GM21447 (cell line): ENCODE results near the gene CYP4A22.
"Not testable (repeated sequence)": the region's sequence is repeated elsewhere in the genome, so short reads cannot be mapped to it uniquely, and the experiment has no call there.

Experiments used
- ATAC-seq: cut with Tn5 transposase; IDR thresholded peaks from one replicate; pipeline ENCODE4 v1.9.1; 2021; ENCODE audit not compliant: unreplicated experiment

The CYP4A22 gene

DNA sequence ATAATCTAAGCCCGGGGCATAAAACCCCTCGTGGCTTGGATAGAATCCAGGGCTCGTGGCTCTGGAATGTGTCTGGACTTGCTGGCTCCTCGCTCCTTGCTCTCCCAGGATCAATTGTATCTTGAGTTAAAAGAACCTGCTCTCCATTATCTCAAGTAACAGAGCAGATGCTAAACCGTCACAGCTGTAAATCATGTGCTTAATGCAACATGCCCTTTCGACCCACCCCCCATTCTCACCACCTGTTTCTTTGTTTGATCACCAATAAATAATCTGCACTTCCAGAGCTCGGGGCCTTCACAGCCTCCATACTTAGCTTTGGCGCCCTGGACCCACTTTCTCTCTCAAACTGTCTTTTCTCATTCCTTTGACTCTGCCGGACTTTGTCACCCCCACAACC lies 11.9 kb downstream of the CYP4A22 start:
- not testable (repeated sequence) for ATAC-seq

DNA sequence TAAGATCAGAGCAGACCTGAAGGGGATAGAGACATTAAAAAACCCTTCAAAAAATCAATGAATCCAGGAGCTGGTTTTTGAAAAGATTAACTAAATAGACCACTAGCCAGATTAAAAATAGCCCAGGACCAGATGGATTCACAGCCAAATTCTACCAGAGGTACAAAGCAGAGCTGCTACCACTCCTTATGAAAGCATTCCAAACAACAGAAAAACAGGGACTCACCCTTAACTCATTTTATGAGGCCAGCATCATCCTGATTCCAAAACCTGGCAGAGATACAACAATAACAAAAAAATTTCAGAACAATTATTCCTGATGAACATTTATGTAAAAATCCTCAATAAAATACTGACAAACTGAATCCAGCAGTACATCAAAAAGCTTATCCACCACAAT lies 19.2 kb downstream of the CYP4A22 start:
- not testable (repeated sequence) for ATAC-seq

DNA sequence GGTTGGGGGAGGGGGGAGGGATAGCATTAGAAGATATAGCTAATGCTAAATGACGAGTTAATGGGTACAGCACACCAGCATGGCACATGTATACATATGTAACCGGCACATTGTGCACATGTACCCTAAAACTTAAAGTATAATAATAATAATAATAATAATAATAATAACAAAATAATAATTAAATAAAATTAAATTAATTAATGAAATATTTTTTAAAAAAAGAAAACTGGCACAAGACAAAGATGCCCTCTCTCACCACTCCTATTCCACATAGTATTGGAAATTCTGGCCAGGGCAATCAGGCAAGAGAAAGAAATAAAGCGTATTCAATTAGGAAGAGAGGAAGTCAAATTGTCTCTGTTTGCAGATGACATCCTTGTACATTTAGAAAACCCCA lies 20.7 kb downstream of the CYP4A22 start:
- not testable (repeated sequence) for ATAC-seq

DNA sequence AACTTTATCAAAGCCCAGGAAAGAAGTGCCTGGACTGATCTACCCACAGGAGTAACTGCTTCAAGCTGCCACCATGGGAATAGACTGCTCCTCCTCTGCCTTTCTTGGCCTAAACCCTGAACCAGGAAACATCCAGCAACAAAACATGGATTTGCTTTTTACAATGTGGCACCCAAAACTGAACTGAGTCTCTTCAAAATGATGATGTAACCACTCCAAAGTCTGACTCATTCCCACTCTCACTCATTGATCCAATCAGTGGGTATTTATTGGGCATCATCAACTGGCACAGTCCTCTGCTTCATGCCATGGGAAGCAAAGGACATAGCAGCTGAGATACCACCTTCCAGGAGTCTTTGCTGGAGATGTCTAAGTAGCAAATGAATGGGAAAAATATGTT lies 23.5 kb downstream of the CYP4A22 start:
- no peak for ATAC-seq

DNA sequence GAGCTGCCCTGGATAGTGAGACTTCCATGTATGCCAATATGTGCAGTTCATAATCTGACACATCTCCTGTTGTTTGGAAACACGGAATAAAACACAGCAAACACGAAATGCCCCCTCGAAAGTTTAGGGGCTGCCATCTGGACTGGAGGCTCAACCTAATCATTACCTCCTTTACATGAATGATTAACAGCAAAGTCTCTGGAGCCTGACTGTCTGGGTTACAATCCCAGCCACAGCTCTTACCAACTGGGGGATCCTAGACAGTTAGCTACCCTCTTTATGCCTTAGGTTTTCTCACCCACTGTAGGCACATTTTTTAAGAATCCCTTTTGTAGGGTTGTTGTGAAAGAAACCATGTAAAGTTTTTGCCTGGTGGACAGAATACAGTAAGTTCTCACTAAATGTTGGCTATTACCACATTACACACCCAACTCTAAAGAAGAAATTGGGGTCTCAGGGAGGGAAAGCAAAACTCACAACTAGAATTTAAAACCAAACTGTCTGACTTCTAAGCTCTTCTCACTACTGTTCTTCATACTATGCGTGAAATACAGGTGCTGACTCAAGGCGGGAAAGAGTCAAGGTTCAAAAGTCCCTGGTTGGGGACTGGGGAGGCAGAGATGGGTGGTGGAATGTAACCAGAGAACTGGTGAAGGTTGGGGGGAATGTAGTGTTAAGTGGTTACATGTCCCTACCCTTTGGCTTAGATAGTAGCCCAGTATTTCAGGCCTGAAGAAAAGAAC lies 24.2 kb downstream of the CYP4A22 start:
- ATAC-seq = no peak

DNA sequence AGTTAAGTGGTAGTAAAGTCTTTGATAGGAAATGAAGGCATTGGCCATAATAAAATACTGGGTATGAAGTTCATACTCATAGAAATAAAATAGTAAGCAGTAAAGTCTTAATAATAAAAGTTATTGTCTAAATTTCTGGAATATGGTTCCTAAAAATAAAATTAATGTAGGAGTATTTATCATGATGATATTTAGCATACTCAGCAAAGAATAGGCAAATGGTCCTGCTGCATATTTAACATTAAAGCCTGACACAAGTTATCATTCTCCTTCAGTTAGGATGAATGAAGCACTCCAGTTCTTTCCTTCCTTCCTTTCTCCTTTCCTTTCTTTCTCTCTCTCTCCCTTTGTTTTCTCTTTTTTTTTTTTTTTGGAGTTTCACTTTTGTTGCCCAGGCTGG lies 27.3 kb downstream of the CYP4A22 start:
- ATAC-seq = no peak

DNA sequence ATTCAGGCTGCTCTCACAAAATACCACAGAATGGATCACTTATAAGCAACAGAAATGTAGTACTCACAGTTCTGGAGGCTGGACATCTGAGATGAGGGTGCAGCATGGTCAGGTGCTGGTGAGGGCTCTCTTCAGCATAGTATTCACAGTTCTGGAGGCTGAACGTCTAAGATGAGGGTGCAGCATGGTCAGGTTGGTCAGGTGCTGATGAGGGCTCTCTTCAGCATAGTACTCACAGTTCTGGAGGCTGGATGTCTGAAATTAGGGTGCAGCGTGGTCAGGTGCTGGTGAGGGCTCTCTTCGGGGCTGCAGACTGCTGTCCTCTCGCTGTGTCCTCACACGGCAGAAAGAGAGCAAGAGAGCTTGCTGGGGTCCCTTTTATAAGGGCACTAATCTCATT lies 35.5 kb downstream of the CYP4A22 start:
- no peak for ATAC-seq

DNA sequence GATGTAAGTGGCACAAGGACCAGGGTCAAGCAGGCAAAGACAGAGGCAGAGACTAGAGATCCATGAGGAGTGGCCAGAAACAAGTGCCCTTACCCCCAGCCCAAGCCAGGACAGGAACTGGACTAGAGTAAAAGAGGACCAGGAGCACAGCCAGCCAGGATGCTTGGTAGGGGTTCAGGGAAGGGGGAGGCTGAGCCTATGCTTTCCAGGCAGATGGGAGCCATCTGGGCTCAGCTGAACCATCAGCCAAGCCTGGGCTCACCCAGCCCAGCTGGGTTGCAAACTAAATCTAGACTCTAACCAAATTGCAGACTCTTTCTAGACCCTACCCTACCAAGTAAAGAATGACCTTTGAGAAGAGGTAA lies 37.4 kb downstream of the CYP4A22 start:
- no peak for ATAC-seq

DNA sequence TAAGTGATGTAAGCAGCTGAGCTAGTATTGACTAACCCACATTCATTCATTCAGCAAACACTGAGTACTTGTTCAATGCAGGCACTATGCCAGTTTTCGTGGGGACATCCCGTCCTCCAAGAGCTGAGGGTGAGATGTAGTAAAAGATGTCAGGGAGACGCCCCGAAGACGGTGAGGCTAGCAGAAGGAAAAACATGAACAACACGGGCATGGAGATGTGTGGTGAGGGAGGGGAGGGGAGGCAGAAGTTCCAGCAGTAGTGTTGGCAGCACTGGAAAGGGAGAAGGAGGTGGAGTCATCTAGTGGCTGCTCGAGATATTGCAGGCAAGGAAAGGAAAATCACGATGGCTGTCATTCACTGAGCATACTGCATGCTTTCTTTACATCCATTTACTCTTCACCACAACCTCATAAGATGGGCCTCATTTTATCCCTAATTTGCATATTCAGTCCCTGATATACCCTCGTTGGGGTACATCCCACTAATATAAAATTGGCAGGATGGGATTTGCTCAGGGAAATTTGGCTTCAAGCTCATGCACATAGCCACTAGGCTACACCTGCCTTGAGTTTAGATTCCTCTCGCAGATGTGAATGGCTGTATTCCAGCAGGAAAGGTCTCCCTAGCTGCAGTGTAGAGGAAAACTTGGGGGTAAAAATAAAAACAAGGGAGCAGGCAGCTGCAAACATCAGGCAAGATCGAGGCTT lies 38.1 kb downstream of the CYP4A22 start:
- ATAC-seq = no peak

DNA sequence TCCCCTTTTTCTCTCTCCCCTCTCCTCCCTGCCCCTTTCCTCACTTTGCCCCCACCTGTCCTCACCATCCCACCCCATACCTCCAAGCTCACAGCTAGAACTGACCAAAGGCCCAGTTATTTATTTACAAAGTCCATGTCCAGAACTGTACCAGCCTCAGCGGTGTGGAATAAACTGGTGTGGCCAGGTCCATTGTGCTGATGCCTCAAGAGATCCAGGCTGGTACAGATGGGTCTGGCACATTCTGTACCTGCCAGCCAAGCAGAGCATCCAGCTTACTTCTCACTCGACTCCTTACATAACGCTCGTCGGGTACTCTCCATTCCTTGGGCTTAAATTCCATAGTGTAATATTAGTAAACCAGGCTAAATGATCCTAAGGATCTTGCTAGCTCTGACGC lies 40.8 kb downstream of the CYP4A22 start:
- ATAC-seq = no peak

DNA sequence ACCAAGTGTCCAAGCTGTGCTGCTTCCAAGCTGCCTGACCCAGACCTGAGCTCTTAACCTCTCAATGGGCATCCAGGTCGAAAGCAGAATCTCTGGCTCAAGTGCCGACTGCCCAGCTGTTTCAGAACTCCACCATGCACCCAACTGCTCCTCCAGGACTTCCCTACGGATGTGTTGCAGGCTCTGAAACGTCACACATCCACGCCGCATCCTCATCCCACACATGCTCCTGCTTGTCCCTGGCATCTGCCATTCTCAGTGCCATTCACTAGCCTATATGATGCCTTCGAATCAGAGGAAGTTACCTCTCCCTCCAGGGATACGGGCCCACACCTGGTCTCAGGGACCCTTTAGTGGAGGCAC lies 41.4 kb downstream of the CYP4A22 start:
- no peak for ATAC-seq

DNA sequence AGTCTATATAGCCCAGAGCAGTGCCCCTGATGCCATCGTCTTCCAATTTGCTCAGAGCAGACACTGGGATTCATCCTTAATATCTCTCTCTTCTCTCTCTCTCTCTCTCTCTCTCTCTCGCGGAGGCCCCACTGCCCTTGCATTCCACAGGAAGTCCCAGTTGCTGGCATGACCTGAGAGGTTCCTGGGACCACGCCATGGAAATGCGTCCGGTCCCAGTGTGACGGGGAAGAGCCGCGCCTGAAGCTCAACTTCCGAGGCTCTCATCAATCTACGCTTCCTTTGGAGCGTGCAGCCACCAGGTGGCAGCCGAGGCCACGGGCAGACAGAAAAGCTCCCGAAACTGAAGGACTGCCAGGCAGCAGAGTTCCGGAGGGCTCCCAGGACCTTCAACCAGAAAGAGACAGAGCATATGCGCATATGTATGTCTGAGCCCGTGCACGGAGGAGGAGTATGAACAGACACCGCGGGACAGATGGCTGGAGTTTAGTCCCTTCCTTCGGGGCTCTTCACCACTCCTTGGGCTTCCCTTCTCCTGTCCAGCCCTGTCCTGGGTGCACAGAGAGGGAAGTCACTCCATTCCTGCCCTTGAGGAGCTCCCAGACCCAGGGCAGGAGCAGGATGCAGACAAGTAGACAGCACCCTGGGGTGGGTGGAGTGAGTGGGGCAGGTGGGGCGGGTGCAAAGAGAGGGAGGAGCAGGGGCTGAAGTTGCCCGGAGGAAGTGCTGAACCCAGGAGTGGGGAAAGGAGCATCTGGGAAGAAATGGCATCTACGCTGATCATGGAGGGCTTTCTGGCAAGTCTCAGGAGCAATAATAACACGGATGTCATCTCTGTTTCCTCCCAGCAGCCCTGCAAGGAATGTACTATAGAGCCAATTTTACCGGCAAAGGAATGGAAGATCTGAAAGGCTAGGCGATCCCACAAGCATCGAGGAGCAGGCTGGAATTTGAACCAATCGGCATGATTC lies 42.1 kb downstream of the CYP4A22 start:
- ATAC-seq = peak; percentile 91

DNA sequence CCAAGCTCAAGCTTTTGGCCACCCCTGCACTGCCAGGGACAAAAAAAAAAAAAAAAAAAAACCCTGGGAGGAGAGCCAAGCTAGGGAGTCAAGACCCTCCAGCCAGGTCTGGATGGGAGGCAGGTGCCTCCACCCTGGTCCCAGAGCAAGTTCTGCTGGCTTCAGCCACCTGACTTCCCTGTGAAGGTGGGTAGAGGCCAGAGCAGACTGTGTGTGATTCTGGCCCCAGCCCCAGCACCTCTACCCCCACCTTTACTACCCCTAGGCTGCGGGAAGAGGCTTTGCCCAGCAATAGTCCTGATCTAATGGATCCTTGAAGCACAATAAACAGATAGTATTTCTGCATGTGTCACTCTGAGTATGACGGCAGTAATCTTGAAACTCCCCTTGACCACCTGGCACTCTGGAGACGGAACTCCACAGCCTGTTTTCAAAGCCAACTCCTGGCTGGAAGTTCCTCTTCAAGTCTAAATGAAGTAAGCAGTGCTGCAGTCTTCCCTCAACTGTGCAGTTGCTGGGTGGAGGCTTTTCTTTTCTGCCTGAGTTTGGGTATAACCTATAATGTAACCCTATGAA lies 42.8 kb downstream of the CYP4A22 start:
- ATAC-seq = no peak

DNA sequence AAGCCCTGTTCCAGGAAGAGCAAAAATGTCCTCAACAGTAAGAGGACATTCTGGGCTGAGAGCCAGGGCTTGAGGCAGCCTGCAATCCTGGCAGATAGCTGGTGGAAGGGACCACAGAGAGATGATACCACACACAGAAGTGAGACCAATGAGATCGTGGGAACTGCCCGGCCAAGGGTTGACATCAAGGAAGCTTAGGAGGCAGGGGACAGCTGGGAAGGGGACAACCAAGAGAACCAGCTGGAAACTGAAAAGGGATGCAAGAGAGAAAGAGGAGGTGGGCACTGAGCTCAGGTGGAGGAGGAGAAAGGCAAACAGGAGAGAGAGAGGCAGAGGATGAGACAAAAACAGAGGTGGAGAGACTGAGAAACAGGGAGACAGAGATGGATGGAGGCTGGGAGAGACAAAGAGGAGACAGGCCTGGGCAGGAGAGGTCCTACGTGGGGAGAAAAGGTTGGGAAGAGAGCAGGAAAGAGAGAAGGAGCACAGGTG lies 43.4 kb downstream of the CYP4A22 start:
- no peak for ATAC-seq

DNA sequence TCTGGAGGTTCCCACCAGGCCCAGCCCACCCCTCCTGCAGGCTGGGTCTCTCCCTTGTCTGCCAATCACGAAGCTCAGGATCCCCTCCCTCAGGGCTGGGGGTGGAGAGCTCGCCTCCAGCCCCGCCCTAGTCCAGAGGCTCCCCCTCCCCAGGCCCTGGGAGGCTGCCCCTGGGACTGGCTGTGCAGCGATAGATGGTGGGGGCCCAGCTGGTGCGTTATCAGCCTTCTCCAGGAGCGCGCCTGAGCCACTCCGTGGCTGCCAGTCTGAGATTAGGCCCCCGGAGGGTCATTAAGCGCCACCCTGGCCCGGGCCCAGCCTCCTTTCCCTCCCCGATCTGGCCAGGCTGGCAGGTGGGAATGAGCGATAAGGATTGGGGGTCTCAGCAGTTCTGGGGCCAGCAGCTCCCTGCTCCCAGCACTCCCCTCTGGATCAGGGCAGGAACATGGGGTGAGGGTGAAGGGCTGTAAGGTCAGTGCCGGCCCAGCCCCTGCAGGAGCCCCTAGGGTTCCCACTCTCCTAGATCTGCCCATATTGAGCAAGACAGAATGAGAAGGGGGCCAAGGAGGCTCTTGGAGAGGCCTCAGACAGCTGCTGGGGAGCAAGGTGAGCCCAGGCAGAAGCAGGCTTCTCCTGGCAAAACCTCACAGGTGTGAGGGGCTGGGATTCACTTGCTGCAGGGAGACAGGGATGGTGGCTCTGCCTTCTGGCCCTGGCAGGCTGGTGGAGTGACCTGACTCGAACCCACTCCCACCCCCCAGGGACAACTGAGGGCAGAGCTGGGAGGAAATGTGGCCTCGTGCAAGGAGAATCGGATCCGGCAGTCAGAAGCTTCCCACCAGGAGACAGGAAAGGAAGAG lies 44.1 kb downstream of the CYP4A22 start:
- no peak for ATAC-seq

DNA sequence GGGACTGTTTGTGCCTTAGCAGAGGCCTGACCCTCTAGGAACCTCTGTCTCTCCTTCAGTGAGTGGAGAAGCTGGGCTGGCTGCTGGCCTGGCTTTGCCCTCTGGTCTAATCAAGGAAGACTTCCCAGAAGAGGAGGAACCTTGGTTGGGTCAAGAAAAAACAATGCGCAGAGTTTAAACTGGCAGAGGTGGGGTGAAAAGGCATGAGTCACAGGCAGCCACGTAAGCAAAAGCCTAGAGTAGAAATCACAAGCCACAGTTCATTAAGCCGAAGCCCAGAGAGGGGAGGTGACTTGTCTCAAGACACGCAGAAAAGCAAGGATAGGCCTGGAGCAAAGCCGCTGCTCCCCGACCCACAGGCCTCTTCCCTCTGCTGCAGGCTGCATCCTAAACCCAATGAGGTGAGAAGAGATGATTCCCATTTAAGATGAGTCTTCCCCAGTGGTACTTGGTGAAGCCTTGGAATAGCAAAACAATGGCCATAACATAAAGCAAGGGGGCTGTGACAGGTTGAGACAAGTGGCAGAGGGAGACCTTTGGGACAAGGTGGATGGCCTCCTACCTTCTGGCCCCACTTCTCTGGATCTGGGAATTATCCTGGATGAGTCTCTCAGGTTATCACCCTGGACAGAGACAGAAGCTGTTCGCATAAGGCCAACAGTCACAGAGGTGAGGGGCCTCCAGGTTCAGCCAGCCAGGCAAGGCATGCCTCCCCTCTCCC lies 44.9 kb downstream of the CYP4A22 start:
- ATAC-seq = no peak

DNA sequence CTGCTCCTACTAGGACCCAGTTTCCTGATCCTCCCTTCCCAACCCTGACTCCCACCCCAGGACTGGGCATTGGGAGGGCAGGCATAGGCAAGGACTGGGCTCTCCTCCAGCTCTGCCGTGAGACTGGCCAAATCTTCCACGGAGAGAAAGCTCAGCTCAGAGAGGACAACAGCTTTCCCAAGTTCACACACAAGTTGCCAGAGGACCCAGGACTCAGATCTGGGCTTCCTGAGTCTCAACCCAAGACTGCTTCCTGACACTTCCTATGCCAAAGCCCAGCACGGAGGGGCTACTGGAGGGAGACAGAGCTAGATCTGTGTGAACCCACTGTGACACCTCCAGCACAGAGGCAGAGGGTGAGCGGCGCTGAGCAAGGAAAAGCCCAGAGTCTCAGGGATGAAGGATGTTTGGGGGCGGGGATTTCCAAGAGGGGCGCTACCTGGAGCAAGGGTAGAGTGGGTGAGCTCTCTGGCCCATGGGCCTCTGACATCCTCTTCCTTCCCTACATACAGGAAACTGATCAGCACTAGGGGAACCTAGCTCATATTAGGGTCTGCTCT lies 45.5 kb downstream of the CYP4A22 start:
- no peak for ATAC-seq

DNA sequence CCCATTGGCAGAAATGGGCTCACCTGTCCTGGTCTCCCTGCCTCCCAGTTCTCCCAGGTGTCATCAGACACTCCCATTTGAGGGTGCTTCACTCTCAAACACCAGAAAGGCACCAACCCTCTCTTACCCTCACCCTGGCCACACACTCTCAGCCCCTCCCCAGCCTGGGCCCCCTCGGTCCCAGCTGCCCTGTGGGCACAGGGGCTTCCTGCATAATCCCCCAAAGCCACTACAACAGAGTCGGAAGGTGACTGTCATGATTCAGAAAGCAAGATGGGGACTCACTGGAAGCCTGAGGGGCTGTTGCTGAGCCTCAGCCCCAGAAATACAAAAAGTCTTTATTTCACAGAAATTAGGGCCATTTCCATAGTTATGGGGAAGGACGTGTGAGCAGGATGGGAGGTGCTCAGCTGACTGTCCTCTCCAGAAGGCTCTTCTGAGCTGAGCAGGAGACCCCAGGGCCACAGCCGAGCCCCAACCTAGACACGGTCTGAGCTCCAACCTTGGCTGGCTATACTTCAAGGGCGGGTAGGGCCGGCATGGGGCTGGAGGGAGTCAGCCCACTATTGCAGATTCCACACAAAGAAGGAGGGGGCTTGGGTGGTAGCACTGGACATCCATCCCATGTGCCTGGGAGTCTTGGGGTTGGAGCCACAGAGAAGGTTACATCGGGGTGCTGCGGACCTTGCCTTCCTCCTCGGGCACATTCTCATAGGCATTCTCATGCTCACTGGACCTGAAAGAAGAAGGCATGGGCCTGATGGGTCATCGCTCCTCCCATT lies 46.3 kb downstream of the CYP4A22 start:
- no peak for ATAC-seq
